HL-60 (cell line): Measurements from ENCODE around the gene ARMH1.

Experiments used
- GABPA ChIP-seq: IDR thresholded peaks from 2 replicates; pipeline ENCODE4 v1.6.1; 2012; ENCODE audit warnings: low read depth
- POLR2AphosphoS5 ChIP-seq: IDR thresholded peaks from 2 replicates; pipeline ENCODE4 v1.6.1; 2012; ENCODE audit warnings: low read depth
- TF ChIP-seq, protein P1 (sequence below): IDR thresholded peaks from one replicate; pipeline ENCODE4 v1.5.1; 2011; ENCODE audit warnings: low read length, control low read depth, inconsistent platforms; ENCODE audit not compliant: insufficient read depth

DNA sequence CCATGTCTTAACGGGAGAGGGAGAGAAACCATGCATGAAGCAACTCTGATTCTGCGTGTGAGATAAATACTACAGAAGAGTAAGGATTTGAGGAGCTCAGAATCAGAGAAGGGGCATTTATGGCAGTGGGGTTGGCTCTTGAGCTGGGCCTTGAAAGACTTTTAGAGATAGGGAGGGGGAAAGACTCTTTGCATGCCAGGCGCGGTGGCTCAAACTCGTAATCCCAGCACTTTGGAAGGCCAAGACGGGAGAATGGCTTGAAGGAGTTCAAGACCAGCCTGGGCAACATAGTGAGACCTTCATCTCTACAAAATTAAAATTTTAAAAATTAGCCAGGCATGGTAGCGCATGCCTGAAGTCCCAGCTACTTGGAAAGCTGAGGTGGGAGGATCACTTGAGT, 672 bp downstream of the ARMH1 start:
- TF ChIP-seq, protein P1, sequence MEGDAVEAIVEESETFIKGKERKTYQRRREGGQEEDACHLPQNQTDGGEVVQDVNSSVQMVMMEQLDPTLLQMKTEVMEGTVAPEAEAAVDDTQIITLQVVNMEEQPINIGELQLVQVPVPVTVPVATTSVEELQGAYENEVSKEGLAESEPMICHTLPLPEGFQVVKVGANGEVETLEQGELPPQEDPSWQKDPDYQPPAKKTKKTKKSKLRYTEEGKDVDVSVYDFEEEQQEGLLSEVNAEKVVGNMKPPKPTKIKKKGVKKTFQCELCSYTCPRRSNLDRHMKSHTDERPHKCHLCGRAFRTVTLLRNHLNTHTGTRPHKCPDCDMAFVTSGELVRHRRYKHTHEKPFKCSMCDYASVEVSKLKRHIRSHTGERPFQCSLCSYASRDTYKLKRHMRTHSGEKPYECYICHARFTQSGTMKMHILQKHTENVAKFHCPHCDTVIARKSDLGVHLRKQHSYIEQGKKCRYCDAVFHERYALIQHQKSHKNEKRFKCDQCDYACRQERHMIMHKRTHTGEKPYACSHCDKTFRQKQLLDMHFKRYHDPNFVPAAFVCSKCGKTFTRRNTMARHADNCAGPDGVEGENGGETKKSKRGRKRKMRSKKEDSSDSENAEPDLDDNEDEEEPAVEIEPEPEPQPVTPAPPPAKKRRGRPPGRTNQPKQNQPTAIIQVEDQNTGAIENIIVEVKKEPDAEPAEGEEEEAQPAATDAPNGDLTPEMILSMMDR: no peak
- TF ChIP-seq GABPA (no peak), POLR2AphosphoS5 (no peak)
